ENCODE results near the gene GABRB1. TPM values are rescaled to one million over a fixed set of nuclear protein-coding genes. Genes with fewer than 3 reads are reported as not detected.

The GABRB1 gene
- total RNA-seq, 2 experiments from 2014 or later, result not detected

GRCh38 chr4:47057991-47058390, 26.6 kb downstream of the GABRB1 start:
- DNase-seq, result no peak
- ChIA-PET POLR2A (no interaction called here), CTCF (no interaction called here)
- no peaks in the 10 kb centered on the region for H3K4me1 Mint-ChIP-seq
- H3K9me3 Mint-ChIP-seq, result no peaks in the 10 kb centered on the region
- no peaks in the 10 kb centered on the region for H3K27me3 Mint-ChIP-seq
- no peak overlapping the region for H3K4me3 Mint-ChIP-seq
- H3K27ac Mint-ChIP-seq, result no peak overlapping the region
- H3K36me3 Mint-ChIP-seq (ENCODE audit: low read depth), result no peaks in the 10 kb centered on the region

GRCh38 chr4:47060561-47060960, 29.2 kb downstream of the GABRB1 start:
- ChIA-PET CTCF (no interaction called here), POLR2A (no interaction called here)
- Mint-ChIP-seq H3K4me1 (no peaks in the 10 kb centered on the region), H3K36me3 (ENCODE audit: low read depth) (no peaks in the 10 kb centered on the region), H3K4me3 (no peak overlapping the region), H3K27ac (no peak overlapping the region), H3K9me3 (no peaks in the 10 kb centered on the region), H3K27me3 (no peaks in the 10 kb centered on the region)
- no peak for DNase-seq

DNA sequence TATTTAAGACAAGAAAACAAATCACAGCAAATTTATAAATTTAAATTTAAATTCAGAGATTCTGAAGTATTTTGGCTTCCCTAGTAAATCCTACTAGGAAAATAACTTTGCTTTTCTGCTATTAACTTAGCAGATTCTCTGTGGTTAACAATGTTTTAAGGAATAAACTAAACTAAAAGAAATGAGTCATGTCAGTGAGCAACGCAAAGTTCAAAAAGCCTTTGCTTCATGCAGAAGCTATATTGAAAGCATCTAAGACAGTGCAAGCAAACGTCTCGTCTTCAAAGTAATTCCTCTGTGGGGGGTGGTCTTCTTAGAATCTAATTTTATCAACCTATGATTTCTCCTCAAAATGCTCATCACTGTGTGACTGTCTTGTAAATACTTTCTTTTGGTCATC, 30.1 kb downstream of the GABRB1 start:
- no peak for DNase-seq
- POLR2A ChIA-PET, result no interaction called here
- Mint-ChIP-seq H3K27me3 (no peaks in the 10 kb centered on the region), H3K9me3 (no peaks in the 10 kb centered on the region), H3K36me3 (ENCODE audit: low read depth) (no peaks in the 10 kb centered on the region), H3K27ac (no peak overlapping the region), H3K4me3 (no peak overlapping the region), H3K4me1 (no peaks in the 10 kb centered on the region)
- CTCF ChIA-PET, result interaction anchor here (0.7 kb wide), 1 partner anchor 76 kb away, joined by 4 read pairs; no protein-coding TSS in a partner anchor

DNA sequence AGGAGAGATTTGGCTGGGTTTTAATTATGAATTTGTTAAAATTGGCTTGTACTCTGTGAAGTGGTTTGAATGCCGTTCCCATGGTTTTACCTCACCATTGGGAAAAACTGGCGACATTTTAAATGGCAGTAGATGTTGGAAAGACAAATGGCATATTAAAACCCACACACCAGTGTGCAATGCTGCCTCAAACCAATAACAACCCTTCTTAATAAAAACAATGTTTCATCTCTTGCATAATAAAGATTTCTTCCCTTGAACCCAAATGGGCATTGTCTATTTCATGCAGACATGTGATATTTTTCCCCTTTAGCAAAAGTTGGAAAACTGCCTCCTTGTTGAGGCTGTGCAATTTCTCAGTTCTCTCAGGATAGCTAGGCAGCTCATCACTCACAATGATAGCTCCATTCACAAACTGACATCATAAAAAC, 33.7 kb downstream of the GABRB1 start:
- no peaks in the 10 kb centered on the region for H3K27me3 Mint-ChIP-seq
- no peaks in the 10 kb centered on the region for H3K9me3 Mint-ChIP-seq
- no peak for DNase-seq
- POLR2A ChIA-PET, result no interaction called here
- no peaks in the 10 kb centered on the region for H3K36me3 Mint-ChIP-seq (ENCODE audit: low read depth)
- H3K4me1 Mint-ChIP-seq, result no peaks in the 10 kb centered on the region
- CTCF ChIA-PET, result no interaction called here
- H3K27ac Mint-ChIP-seq, result no peak overlapping the region
- H3K4me3 Mint-ChIP-seq, result no peak overlapping the region

GRCh38 chr4:47068986-47069385, 37.6 kb downstream of the GABRB1 start:
- ChIA-PET CTCF (no interaction called here), POLR2A (no interaction called here)
- H3K4me3 Mint-ChIP-seq, result no peak overlapping the region
- no peaks in the 10 kb centered on the region for H3K27me3 Mint-ChIP-seq
- DNase-seq, result no peak
- H3K36me3 Mint-ChIP-seq (ENCODE audit: low read depth), result no peaks in the 10 kb centered on the region
- no peaks in the 10 kb centered on the region for H3K4me1 Mint-ChIP-seq
- no peak overlapping the region for H3K27ac Mint-ChIP-seq
- H3K9me3 Mint-ChIP-seq, result no peaks in the 10 kb centered on the region

DNA sequence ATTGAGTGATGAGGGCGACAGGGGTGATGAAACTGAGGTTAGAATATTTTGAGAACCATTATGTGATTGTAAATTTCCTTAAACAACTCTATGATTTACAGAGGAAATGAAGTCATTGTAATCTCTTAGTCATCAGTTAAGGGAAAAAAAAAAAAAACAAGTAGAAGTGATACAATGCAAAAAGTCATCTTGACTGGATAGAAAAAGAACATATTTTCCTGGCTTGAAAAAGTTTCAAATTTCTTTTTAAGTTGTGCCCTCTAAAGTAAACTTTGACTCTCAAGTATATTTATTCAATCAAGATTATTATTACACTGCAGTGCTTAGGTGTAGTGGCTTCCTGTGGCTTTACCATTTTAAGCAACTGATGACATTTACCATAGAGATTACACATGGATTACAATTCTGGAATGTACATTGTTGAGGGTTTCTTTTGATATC, 40.6 kb downstream of the GABRB1 start:
- CTCF ChIA-PET, result no interaction called here

GRCh38 chr4:47073647-47074046, 42.3 kb downstream of the GABRB1 start:
- POLR2A ChIA-PET, result no interaction called here
- DNase-seq, result no peak

More for the DNA sequence above, 40.6 kb downstream of the GABRB1 start:
- Mint-ChIP-seq H3K27me3 (no peaks in the 10 kb centered on the region), H3K36me3 (ENCODE audit: low read depth) (no peaks in the 10 kb centered on the region), H3K4me1 (no peaks in the 10 kb centered on the region), H3K27ac (no peak overlapping the region), H3K4me3 (no peak overlapping the region), H3K9me3 (no peaks in the 10 kb centered on the region)
- DNase-seq, result no peak
- POLR2A ChIA-PET, result no interaction called here

DNA sequence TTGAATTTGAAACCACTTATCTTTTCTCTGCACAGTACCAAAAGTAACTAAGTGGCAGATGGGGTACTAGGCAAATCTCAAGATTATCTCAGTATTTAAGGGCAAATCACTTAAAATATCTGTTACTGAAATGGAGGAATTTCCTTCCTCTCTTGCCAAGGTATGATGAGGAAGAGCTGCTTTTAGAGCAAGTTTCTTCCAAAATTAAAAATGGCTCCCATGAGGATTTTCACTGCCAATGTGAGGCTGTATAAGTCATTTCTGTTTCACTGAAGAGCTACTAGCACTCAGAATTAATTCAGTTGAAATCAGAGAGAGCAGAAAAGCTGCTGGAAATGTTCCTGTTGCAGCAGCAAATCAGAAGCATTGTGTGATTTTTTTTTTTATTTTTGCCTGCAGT, 43.4 kb downstream of the GABRB1 start:
- Mint-ChIP-seq H3K4me1 (no peaks in the 10 kb centered on the region), H3K4me3 (no peak overlapping the region), H3K27ac (no peak overlapping the region), H3K27me3 (no peaks in the 10 kb centered on the region), H3K9me3 (no peaks in the 10 kb centered on the region), H3K36me3 (ENCODE audit: low read depth) (no peaks in the 10 kb centered on the region)
- POLR2A ChIA-PET, result no interaction called here
- CTCF ChIA-PET, result interaction anchor here (0.6 kb wide), 1 partner anchor 330 kb away, joined by 3 read pairs; no protein-coding TSS in a partner anchor
- DNase-seq, result no peak

More at GRCh38 chr4:47073647-47074046, 42.3 kb downstream of the GABRB1 start:
- H3K9me3 Mint-ChIP-seq, result no peaks in the 10 kb centered on the region
- no peaks in the 10 kb centered on the region for H3K4me1 Mint-ChIP-seq
- no peak overlapping the region for H3K27ac Mint-ChIP-seq
- H3K27me3 Mint-ChIP-seq, result no peaks in the 10 kb centered on the region
- CTCF ChIA-PET, result no interaction called here
- H3K36me3 Mint-ChIP-seq (ENCODE audit: low read depth), result no peaks in the 10 kb centered on the region
- H3K4me3 Mint-ChIP-seq, result no peak overlapping the region

- H3K27ac Mint-ChIP-seq, result no peak overlapping the region
- H3K27me3 Mint-ChIP-seq, result no peaks in the 10 kb centered on the region
- CTCF ChIA-PET, result no interaction called here
- no peaks in the 10 kb centered on the region for H3K36me3 Mint-ChIP-seq (ENCODE audit: low read depth)
- no peaks in the 10 kb centered on the region for H3K9me3 Mint-ChIP-seq
- H3K4me1 Mint-ChIP-seq, result no peaks in the 10 kb centered on the region
- no peak overlapping the region for H3K4me3 Mint-ChIP-seq
- no peak for DNase-seq
- POLR2A ChIA-PET, result no interaction called here
Measured at GRCh38 chr4:47075262-47075661, 43.9 kb downstream of the GABRB1 start.

DNA sequence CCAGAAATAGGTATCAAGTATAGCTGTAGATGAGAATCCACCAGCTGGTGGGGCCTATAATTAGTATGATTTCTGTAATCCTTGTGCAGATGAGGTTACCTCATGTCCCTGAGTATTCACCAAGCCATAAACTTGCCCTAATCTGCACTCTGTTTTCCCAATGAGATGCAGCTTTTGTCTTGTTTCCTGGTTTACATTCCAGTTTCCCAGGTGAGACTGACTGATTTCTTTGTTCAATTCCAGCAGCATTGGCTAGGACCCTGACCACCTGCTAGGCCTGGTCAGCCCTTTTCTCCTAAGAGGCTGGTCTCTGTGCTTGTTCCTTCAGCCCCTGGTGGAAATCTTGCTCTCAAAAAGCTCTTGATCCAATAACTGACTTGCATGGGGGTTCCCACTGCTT, 44.6 kb downstream of the GABRB1 start:
- Mint-ChIP-seq H3K27me3 (no peaks in the 10 kb centered on the region), H3K9me3 (no peaks in the 10 kb centered on the region), H3K27ac (no peak overlapping the region), H3K4me3 (no peak overlapping the region), H3K36me3 (ENCODE audit: low read depth) (no peaks in the 10 kb centered on the region), H3K4me1 (no peaks in the 10 kb centered on the region)
- POLR2A ChIA-PET, result no interaction called here
- CTCF ChIA-PET, result no interaction called here
- no peak for DNase-seq

GRCh38 chr4:47084111-47084510, 52.7 kb downstream of the GABRB1 start:
- no peak overlapping the region for H3K4me3 Mint-ChIP-seq
- no peak overlapping the region for H3K27ac Mint-ChIP-seq
- H3K36me3 Mint-ChIP-seq (ENCODE audit: low read depth), result no peaks in the 10 kb centered on the region
- H3K27me3 Mint-ChIP-seq, result no peaks in the 10 kb centered on the region
- no peaks in the 10 kb centered on the region for H3K4me1 Mint-ChIP-seq
- CTCF ChIA-PET, result no interaction called here
- POLR2A ChIA-PET, result no interaction called here
- H3K9me3 Mint-ChIP-seq, result no peaks in the 10 kb centered on the region
- no peak for DNase-seq

DNA sequence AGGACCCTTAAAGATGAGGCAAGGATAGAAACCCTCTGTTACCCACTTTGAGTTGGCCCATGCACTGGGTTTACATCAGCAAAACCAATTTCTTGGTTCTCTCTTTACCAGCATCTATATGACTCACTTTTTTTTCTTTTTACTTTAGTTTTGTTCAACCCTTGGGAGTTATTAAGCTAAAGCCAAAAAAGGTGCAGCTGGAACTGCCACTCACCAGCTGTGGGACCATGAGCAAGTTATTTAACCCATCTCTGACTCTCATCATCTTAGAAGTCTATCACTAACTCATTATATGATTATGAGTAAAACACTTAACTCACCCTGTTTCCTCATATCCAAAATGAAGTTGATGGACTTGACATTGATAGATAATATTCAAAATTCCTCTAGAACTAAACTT, 53.4 kb downstream of the GABRB1 start:
- no peak overlapping the region for H3K4me3 Mint-ChIP-seq
- H3K9me3 Mint-ChIP-seq, result no peaks in the 10 kb centered on the region
- POLR2A ChIA-PET, result no interaction called here
- no peak for DNase-seq
- no peaks in the 10 kb centered on the region for H3K27me3 Mint-ChIP-seq
- CTCF ChIA-PET, result no interaction called here
- no peaks in the 10 kb centered on the region for H3K4me1 Mint-ChIP-seq
- no peaks in the 10 kb centered on the region for H3K36me3 Mint-ChIP-seq (ENCODE audit: low read depth)
- no peak overlapping the region for H3K27ac Mint-ChIP-seq

GRCh38 chr4:47088298-47088697, 56.9 kb downstream of the GABRB1 start:
- POLR2A ChIA-PET, result no interaction called here
- DNase-seq, result no peak
- Mint-ChIP-seq H3K9me3 (no peaks in the 10 kb centered on the region), H3K27ac (no peak overlapping the region), H3K36me3 (ENCODE audit: low read depth) (no peaks in the 10 kb centered on the region), H3K4me1 (no peaks in the 10 kb centered on the region), H3K27me3 (no peaks in the 10 kb centered on the region), H3K4me3 (no peak overlapping the region)
- CTCF ChIA-PET, result no interaction called here

- Mint-ChIP-seq H3K4me3 (no peak overlapping the region), H3K9me3 (no peaks in the 10 kb centered on the region), H3K27ac (no peak overlapping the region), H3K27me3 (no peaks in the 10 kb centered on the region), H3K4me1 (no peaks in the 10 kb centered on the region), H3K36me3 (ENCODE audit: low read depth) (no peaks in the 10 kb centered on the region)
- ChIA-PET CTCF (no interaction called here), POLR2A (no interaction called here)
- no peak for DNase-seq
Measured at GRCh38 chr4:47095884-47096283, 64.5 kb downstream of the GABRB1 start.

- Mint-ChIP-seq H3K9me3 (no peaks in the 10 kb centered on the region), H3K4me1 (no peaks in the 10 kb centered on the region), H3K4me3 (no peak overlapping the region), H3K27ac (no peak overlapping the region), H3K27me3 (no peaks in the 10 kb centered on the region), H3K36me3 (ENCODE audit: low read depth) (no peaks in the 10 kb centered on the region)
- CTCF ChIA-PET, result no interaction called here
- POLR2A ChIA-PET, result no interaction called here
- DNase-seq, result no peak
Measured at GRCh38 chr4:47101453-47101852, 70.1 kb downstream of the GABRB1 start.

All from activated CD4-positive, alpha-beta T cell treated with anti-CD3 and anti-CD28 coated beads, Interleukin-2, amount 10 ng/mL, durations not matched to agents 7 days and 5 days (primary cell).